ENCODE measurements around the gene KAZN.

KAZN gene

DNA sequence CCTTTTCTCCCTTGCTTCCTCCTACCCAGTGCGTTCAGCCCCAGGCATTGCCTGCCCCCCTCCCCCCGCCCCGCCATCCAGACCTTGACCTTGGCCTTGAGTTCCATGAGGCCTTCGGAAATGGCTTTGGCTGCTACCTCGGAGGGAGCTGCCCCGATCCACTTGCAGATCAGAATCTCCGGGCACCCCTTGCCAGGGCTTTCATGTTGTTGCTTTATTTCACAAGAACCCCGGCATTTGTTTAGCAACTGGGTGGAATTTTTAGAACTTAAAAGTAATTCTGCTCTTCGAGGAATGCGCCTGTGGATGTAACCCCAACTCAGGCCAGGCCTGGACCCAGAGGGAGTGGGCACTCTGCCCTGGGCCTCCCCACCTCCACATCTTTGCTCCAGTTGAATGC lies 401.0 kb downstream of the KAZN start:
- no peak for DNase-seq

DNA sequence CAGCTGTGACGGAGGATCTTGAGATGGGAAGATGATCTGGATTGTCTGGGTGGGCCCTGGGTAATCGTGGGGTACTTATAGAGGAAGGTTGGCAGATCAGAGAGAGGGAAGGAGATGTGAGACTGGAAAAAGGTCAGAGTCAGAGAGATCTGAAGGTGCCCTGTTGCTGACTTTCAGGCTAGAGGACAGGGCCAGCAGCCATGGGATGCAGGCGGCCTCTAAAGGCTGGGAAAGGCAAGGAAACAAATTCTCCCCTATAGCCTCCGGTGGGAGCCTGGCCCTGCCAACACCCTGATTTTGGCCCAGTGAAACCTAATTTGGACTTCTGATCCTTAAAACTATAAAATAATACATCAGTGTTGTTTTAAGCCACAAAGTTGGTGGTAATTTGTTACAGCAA lies 401.5 kb downstream of the KAZN start:
- DNase-seq, result no peak

- no peak for DNase-seq
Measured at GRCh38 chr1:15000671-15001070, 402.2 kb downstream of the KAZN start.

- no peak for DNase-seq
Measured at GRCh38 chr1:15001317-15001915, 402.9 kb downstream of the KAZN start.

DNA sequence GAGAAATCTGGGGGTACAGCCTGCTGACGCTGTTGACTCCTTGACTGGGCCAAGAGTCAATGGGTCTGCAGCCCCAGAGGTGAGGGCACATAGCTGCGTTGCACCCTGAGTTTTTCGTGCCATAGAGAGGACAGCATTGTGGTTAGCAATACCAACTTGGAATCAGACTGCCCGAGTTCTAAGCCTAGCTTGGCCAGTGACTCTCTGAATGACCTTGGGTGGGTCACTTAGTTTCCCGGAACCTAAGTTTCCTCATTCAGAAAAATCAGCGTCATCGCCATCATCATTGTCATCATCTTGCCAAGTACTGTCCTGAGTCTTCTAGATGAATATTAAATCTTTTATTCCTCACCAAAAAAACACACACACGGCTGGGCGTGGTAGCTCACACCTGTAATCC lies 403.8 kb downstream of the KAZN start:
- no peak for DNase-seq

GRCh38 chr1:15004396-15004795 lies 405.9 kb downstream of the KAZN start:
- DNase-seq, result no peak

GRCh38 chr1:15005116-15005515 lies 406.6 kb downstream of the KAZN start:
- DNase-seq, result no peak

GRCh38 chr1:15007368-15007767 lies 408.9 kb downstream of the KAZN start:
- DNase-seq, result no peak

DNA sequence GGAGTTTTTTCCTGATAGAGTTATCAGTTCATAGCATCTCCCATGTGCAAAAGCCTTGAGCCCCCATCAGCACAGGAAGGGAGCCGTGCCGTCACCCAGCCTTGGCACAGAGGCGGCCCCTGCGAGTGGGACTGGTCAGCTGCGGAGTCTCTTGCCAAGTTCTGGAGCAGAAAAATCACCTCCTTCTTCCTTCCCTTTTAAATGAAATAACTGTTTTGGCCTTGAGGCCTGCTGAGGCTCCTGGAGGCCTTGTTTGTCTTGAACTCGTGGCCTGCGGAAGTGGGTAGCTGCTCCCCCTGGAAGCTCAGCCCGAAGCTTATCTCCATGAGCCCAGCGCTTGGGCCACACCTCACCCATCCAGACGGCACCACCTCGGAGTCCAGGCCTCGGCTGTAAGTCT lies 409.4 kb downstream of the KAZN start:
- no peak for DNase-seq

DNA sequence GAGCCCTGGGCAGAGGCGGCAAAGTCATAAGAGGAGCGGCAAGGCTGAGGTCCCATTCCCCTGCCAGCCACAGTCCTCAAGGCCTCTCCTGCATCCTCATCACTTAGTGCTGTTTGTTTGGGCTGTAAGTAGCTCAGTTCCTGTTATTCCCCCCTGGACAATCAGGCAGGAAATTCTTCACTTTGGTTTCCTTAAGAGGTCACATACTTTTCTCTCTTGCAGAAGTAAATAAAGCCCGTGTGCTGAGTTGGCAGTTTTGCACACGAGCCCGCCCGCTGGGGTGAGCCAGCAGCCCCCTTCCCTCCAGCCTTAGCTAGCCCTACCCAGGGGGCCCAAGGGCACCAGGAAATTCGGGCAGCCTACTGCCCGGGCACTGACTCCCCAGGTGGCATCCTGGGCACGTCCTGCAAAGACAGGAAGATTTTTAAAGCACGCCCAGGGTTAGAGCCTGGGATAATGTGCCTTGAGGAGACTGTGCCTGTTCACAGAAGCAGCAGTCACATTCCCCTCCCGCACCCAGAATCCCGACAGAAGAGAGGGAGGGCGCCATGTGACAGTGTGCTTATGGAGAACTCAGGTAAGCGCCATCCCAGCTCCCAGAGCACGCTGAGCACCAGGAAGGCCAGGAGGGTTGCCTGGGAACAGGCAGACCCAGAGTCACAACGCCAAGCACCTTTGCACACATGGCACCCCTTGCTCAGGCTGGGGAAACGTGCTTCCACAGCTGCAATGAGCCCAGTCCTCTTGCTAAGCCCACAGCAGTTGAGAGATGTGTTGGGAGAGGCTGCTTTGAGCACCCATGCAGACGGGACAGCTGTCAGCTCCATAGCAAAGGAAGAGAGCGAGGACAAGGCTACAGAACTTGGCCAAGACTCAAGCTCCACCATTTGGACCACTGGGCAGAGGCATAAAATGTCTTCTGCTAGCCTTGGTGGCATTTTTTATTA lies 410.6 kb downstream of the KAZN start:
- DNase-seq, result peak; percentile 30

DNA sequence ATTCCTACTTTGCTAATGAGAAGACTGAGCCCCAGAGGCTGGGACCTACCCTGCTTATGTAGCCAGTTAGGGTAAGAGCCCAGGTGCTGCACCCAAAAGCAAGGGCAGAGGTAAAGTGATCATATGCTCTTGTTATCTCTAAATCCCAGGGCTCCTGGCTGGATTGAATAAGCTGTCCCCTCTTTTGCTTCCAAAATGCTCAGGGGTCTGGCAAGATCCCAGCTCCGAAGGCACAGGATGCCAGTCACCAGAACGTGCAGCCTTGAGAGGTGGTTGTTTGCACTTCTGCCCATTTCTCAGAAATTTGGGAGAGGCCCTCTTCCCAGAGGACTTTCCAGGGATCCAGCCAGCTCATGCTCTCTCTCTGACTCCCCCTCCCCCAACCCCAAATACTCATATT lies 412.7 kb downstream of the KAZN start:
- no peak for DNase-seq

- no peak for DNase-seq
Measured at GRCh38 chr1:15011661-15012060, 413.2 kb downstream of the KAZN start.

- no peak for DNase-seq
Measured at GRCh38 chr1:15012822-15013221, 414.3 kb downstream of the KAZN start.

GRCh38 chr1:15013767-15014166 lies 415.3 kb downstream of the KAZN start:
- DNase-seq, result no peak

- DNase-seq, result peak; percentile 31
Measured at GRCh38 chr1:15014516-15014915, 416.0 kb downstream of the KAZN start.

- no peak for DNase-seq
Measured at GRCh38 chr1:15016001-15016400, 417.5 kb downstream of the KAZN start.

DNA sequence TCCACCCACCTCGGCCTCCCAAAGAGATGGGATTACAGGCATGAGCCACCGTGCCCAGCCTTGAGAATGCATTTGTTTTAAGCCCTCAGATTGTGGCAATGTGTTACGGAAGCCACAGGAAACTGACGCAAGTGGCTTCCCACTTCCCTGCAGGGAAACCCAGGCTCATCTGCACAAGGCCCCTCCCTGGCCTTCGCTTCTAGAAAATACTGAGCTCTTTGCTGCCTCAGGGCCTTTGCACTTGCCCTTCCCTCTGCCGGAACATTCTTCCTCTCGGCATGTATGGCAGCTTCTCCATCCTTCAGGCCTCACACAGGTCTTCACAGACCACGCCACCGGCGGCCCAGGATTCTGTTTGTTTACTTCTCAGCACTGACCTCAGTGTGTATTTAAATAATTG lies 418.0 kb downstream of the KAZN start:
- no peak for DNase-seq

DNA sequence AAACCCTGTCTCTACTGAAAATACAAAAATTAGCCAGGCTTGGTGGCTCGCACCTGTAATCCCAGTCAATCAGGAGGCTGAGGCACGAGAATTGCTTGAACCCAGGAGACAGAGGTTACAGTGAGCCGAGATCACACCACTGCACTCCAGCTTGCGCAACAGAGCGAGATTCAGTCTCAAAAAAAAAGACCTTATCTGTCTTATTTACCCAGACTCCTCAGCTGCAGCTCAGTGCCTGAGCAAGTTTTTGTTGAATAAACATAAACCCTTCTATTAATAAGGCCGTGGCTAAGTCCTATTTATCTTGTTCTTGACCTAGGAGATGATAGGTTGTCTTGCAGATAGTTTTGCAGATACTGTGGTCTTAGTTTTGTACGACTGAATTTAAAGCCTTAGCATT lies 418.6 kb downstream of the KAZN start:
- no peak for DNase-seq

DNA sequence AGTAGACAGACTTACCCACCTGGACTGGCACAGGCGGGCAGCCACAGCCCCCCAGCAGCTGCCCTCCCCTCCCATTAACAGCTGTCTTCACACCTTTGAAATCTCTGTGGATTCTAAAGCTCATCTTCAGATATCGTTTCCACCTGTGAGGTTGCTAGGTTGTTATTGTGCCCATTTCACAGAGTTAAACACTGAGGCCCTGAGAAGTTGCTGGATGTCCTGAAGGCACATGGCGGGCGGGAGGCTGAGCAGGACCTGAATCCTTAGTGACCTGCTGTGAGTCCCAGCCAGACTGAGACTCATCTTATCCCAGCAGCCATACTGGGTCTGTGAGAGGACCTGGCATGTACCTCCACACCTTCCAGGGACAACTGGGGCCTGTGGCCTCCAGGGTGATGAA lies 420.3 kb downstream of the KAZN start:
- DNase-seq, result no peak

DNA sequence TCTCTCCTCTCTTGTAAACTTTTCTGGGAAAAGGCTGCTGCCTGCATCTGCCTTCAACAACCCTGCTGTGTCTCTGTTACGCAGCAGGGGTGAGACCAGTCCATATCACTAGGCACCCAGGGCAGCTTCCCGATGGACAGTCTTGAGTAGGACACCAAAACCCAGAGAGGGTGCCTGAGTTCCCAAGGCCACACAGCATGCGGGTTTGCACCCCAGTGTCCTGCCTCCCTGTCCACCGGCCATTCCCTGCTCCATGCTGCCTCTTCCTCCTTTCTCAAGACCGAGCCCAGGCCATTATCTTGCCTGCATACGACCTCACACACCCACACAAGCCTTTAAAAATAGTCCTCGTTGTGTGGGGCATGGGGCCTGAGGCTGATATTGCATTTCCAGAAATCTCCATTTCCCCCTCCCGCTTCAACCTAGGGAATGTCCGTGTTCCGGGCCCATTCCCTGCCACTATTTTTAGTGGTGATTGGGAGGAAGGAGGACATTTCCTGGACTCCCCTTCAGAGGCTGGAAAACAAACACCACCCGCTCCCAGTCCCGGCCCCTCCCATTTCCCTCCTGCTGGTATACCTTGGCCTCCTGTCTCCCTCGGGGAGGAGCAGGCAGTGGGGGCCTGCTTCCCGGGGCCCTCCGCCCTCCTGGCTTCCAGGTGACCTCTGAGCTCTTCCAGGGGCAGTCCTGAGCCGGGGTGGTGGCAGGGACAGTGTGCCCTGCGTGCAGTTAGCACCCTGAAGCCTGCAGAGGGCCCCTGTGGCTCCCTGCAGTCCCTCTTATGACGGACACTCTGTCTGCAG lies 422.7 kb downstream of the KAZN start:
- no peak for DNase-seq

GRCh38 chr1:15022048-15022447 lies 423.6 kb downstream of the KAZN start:
- DNase-seq, result no peak

DNA sequence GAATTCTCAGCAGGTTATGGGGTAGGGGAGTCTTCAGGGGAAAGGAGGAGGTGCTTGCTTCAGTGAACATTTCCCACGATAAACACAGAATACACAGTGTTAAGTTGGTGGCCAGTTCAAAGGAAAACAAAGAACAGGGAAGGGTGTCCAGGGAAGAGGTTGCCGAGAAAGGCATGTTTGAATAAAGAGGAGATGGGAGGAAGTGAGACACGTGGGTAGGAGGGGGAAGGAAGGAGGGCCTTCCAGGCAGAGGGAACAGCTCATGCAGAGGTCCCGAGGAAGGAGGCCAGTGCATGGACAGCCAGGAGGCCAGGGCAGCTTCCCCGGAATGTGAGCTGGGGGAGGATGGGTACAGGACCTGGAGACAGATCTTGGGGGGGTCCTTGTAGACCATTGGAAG lies 424.7 kb downstream of the KAZN start:
- no peak for DNase-seq

DNA sequence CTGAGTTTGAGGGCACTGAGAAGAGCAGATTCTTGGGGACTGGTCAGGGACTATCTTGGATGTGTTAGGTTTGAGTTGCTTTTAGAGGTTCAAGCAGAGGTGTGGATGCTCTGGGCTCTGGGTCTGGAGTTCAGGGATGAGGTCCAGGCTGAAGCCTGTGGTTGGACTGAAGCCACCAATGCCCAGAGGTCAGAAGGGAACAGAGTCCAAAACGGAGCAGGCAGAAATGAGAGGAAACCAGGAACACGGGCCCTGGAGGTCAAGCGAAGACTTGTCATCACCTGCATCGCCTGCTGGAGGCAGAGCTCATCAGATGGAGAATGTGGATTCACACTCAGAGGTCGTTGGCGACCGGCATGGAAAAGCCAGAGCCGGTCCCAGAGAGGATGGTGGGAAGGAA lies 425.5 kb downstream of the KAZN start:
- no peak for DNase-seq

GRCh38 chr1:15026117-15026489 lies 427.6 kb downstream of the KAZN start:
- no peak for DNase-seq
